ENCODE data around the gene ACSM2B. TPM values are rescaled to one million over a fixed set of nuclear protein-coding genes. Genes with fewer than 3 reads are reported as not detected.
A peak's percentile ranks its signal among the peaks of the same experiment; 100 is the strongest.
"Not testable (repeated sequence)": the region's sequence is repeated elsewhere in the genome, so short reads cannot be mapped to it uniquely, and the experiment has no call there.

The ACSM2B gene
- under 1 TPM in 2 of 6 donors, not detected in 4; 0.51 to 0.56 TPM for total RNA-seq
- polyA plus RNA-seq, result under 1 TPM; 0.21 to 0.76 TPM

- 27 to 45% methylated on average over 2 of the region's 2 CpGs for WGBS, 2 donors
- H3K27ac ChIP-seq; FAIRE-seq; H3K4me3 ChIP-seq; intact Hi-C loops (cut with DNase I); H3K9me3 ChIP-seq; DNase-seq; H3K27me3 ChIP-seq; H3K36me3 ChIP-seq; H3K4me1 ChIP-seq: not testable (repeated sequence)
- ATAC-seq, result peak in 1 of 4 donors; percentile 22
These were observed at the start of gene ACSM2B for GRCh38 chr16:20576145-20576544. TSS of gene ACSM2B (minus strand) at chr16:20576367. CDS start at chr16:20564845, 11,522 bp downstream.

- ATAC-seq (peak in 1 of 4 donors; percentile 44), FAIRE-seq (no peak), DNase-seq (no peak)
- Histone ChIP-seq H3K27ac (no peak overlapping the region), H3K9me3 (no peaks in the 10 kb centered on the region), H3K4me1 (no peaks in the 10 kb centered on the region), H3K36me3 (no peaks in the 10 kb centered on the region), H3K27me3 (no peaks in the 10 kb centered on the region), H3K4me3 (no peak overlapping the region)
- WGBS, 2 donors, result 89 to 91% methylated on average over 18 of the region's 18 CpGs
- intact Hi-C loops (cut with DNase I), result no loop called here
- no peak for TF ChIP-seq CTCF (IDR thresholded peaks at IDR 0.05)
These were observed 49.0 kb upstream of the ACSM2B start for GRCh38 chr16:20624882-20625807.

- intact Hi-C loops (cut with DNase I), result no loop called here
- Histone ChIP-seq H3K27ac (no peak overlapping the region), H3K4me3 (no peak overlapping the region), H3K36me3 (no peaks in the 10 kb centered on the region), H3K27me3 (no peaks in the 10 kb centered on the region), H3K4me1 (no peaks in the 10 kb centered on the region), H3K9me3 (no peaks in the 10 kb centered on the region)
- ATAC-seq, result no peak
- WGBS, 2 donors, result 86 to 88% methylated on average over 1 of the region's 1 CpG
- no peak for DNase-seq
- no peak for TF ChIP-seq CTCF (IDR thresholded peaks at IDR 0.05)
- no peak for FAIRE-seq
These were observed 48.0 kb upstream of the ACSM2B start for GRCh38 chr16:20624205-20624604.

GRCh38 chr16:20622498-20622870 is 46.3 kb upstream of the ACSM2B start:
- Histone ChIP-seq H3K36me3 (no peaks in the 10 kb centered on the region), H3K27ac (no peak overlapping the region), H3K9me3 (no peaks in the 10 kb centered on the region), H3K4me1 (no peaks in the 10 kb centered on the region), H3K4me3 (no peak overlapping the region), H3K27me3 (no peaks in the 10 kb centered on the region)
- FAIRE-seq, result no peak
- no peak for TF ChIP-seq CTCF (IDR thresholded peaks at IDR 0.05)
- intact Hi-C loops (cut with DNase I), result no loop called here
- DNase-seq, result no peak
- no peak for ATAC-seq

- DNase-seq (no peak), FAIRE-seq (no peak), ATAC-seq (peak in 1 of 4 donors; percentile 17)
- Histone ChIP-seq H3K27me3 (no peaks in the 10 kb centered on the region), H3K27ac (no peak overlapping the region), H3K4me3 (no peak overlapping the region), H3K4me1 (no peaks in the 10 kb centered on the region), H3K9me3 (no peaks in the 10 kb centered on the region), H3K36me3 (no peaks in the 10 kb centered on the region)
- no peak for TF ChIP-seq CTCF (IDR thresholded peaks at IDR 0.05)
- WGBS, 2 donors, result 84 to 87% methylated on average over 6 of the region's 6 CpGs
- intact Hi-C loops (cut with DNase I), result no loop called here
These were observed 45.2 kb upstream of the ACSM2B start for GRCh38 chr16:20621406-20621805.
